IMR-90 (cell line): Measurements from ENCODE around the gene ELFN2. TPM values are rescaled to one million over a fixed set of nuclear protein-coding genes. Genes with fewer than 3 reads are reported as not detected.

Experiments
- ATAC-seq: fragments of 200-7000 bp; cut with Tn5 transposase; 2 replicates; pipeline ENCODE4 v1.9.1; 2020; ENCODE audit warnings: low read depth, mild to moderate bottlenecking, moderate library complexity
- BruUV-seq: library from RNA; stranded (reverse); fragments of 400-500 nt; replicated peaks from 2 replicates; lab custom pipeline; 2021; lab: Mats Ljungman, UMichigan
- CTCF ChIA-PET: fragments of 300-600 bp; formaldehyde crosslinking; extraction: SDS; loops from one replicate; lab custom pipeline; 2021; ENCODE audit warnings: antibody characterized with exemption; lab: Yijun Ruan, JAX
- POLR2A ChIA-PET: fragments of 300-600 bp; sonication (Branson Sonifier 250); formaldehyde crosslinking; loops from one replicate; lab custom pipeline; 2022; ENCODE audit warnings: antibody characterized with exemption; ENCODE audit not compliant: unreplicated experiment; lab: Charles Lee
- DNase-seq: peaks from one replicate; pipeline ENCODE4 v3.0.0; 2013
- H2AFZ ChIP-seq: replicated peaks from 2 replicates; pipeline ENCODE3; 2013; ENCODE audit warnings: low read length, mild to moderate bottlenecking; ENCODE audit not compliant: poor library complexity
- H2AK5ac ChIP-seq: 2 replicates; pipeline ENCODE4 v1.6.1; 2013; ENCODE audit warnings: low read depth, low read length, inconsistent platforms
- H2AK9ac ChIP-seq: replicated peaks from 2 replicates; pipeline ENCODE3; 2013; ENCODE audit warnings: mild to moderate bottlenecking, low read depth, low read length, moderate library complexity; ENCODE audit not compliant: poor library complexity
- H2BK120ac ChIP-seq: 2 replicates; pipeline ENCODE4 v1.6.1; 2013; ENCODE audit warnings: low read depth, low read length, inconsistent platforms
- H2BK15ac ChIP-seq: 3 replicates; pipeline ENCODE4 v1.6.1; 2013; ENCODE audit warnings: low read depth, low read length, inconsistent platforms
- H2BK20ac ChIP-seq: 2 replicates; pipeline ENCODE4 v1.6.1; 2013; ENCODE audit warnings: low read depth, mild to moderate bottlenecking, inconsistent platforms, low read length, moderate library complexity
- H2BK5ac ChIP-seq: 2 replicates; pipeline ENCODE4 v1.6.1; 2013; ENCODE audit warnings: mild to moderate bottlenecking, low read depth, low read length, inconsistent platforms; ENCODE audit not compliant: poor library complexity, severe bottlenecking
- H3K14ac ChIP-seq: replicated peaks from 2 replicates; pipeline ENCODE4 v1.6.1; 2013; ENCODE audit warnings: low read depth, low read length, inconsistent platforms
- H3K18ac ChIP-seq: 2 replicates; pipeline ENCODE4 v1.6.1; 2013; ENCODE audit warnings: low read depth, low read length, control low read depth
- H3K23ac ChIP-seq: 2 replicates; pipeline ENCODE4 v1.6.1; 2013; ENCODE audit warnings: low read depth, low read length, inconsistent platforms
- H3K27ac ChIP-seq: 2 replicates; pipeline ENCODE4 v1.5.1; 2013; ENCODE audit warnings: mild to moderate bottlenecking, control low read depth, low read length; ENCODE audit not compliant: insufficient read depth
- H3K27me3 ChIP-seq: 2 replicates; pipeline ENCODE4 v1.6.1; 2013; ENCODE audit warnings: low read length; ENCODE audit not compliant: control insufficient read depth, insufficient read depth
- H3K36me3 ChIP-seq: 2 replicates; pipeline ENCODE4 v1.6.1; 2013; ENCODE audit warnings: low read length, mixed read lengths; ENCODE audit not compliant: control insufficient read depth, insufficient read depth
- H3K4ac ChIP-seq: 2 replicates; pipeline ENCODE4 v1.6.1; 2013; ENCODE audit warnings: low read depth, low read length, inconsistent platforms
- H3K4me1 ChIP-seq: 2 replicates; pipeline ENCODE4 v1.6.1; 2013; ENCODE audit warnings: low read length, mixed read lengths; ENCODE audit not compliant: control insufficient read depth, insufficient read depth
- H3K4me2 ChIP-seq: 2 replicates; pipeline ENCODE4 v1.6.1; 2013; ENCODE audit warnings: low read depth, mild to moderate bottlenecking, control low read depth, low read length, moderate library complexity
- H3K4me3 ChIP-seq: 2 replicates; pipeline ENCODE4 v1.5.1; 2013; ENCODE audit warnings: low read depth, mild to moderate bottlenecking, control low read depth, low read length, moderate library complexity; ENCODE audit not compliant: insufficient read depth
- H3K56ac ChIP-seq: 2 replicates; pipeline ENCODE4 v1.6.1; 2013; ENCODE audit warnings: low read length, inconsistent platforms; ENCODE audit not compliant: insufficient read depth; ENCODE audit errors: extremely low read depth
- H3K79me1 ChIP-seq, 2 experiments: 2 replicates each; pipeline ENCODE4 v1.6.1; 2013; ENCODE audit warnings: low read length in 2 of 2, inconsistent platforms in 1 of 2, low read depth in 1 of 2
- H3K9ac ChIP-seq: 2 replicates; pipeline ENCODE4 v1.6.1; 2013; ENCODE audit warnings: low read depth, low read length, control low read depth
- H3K9me1 ChIP-seq: 2 replicates; pipeline ENCODE4 v1.6.1; 2013; ENCODE audit warnings: low read length, inconsistent platforms; ENCODE audit not compliant: insufficient read depth
- H3K9me3 ChIP-seq: 2 replicates; pipeline ENCODE4 v1.6.1; 2013; ENCODE audit warnings: low read length; ENCODE audit not compliant: control insufficient read depth, insufficient read depth
- H4K20me1 ChIP-seq: 2 replicates; pipeline ENCODE4 v1.6.1; 2013; ENCODE audit warnings: low read length, inconsistent platforms; ENCODE audit not compliant: insufficient read depth
- H4K5ac ChIP-seq: 2 replicates; pipeline ENCODE4 v1.6.1; 2013; ENCODE audit warnings: mild to moderate bottlenecking, low read depth, low read length, control low read depth
- H4K8ac ChIP-seq, 2 experiments: 2 replicates each; pipeline ENCODE4 v1.6.1; 2013; ENCODE audit warnings: low read depth in 2 of 2, low read length in 2 of 2, control low read depth in 1 of 2, inconsistent platforms in 1 of 2
- H4K91ac ChIP-seq: 2 replicates; pipeline ENCODE4 v1.6.1; 2013; ENCODE audit warnings: low read depth, low read length, inconsistent platforms; ENCODE audit not compliant: insufficient read depth
- BHLHE40 ChIP-seq: fragments of 150-350 bp; IDR thresholded peaks from 2 replicates; pipeline ENCODE4 v1.6.1; 2016; ENCODE audit warnings: mild to moderate bottlenecking, low read depth, low read length
- CEBPB ChIP-seq: IDR thresholded peaks from 2 replicates; pipeline ENCODE4 v1.6.1; 2012; ENCODE audit warnings: low read depth, low read length, improper control_type of control experiment
- CHD1 ChIP-seq: IDR thresholded peaks from 2 replicates; pipeline ENCODE4 v1.6.1; 2012; ENCODE audit warnings: low read depth, low read length, improper control_type of control experiment
- FOS ChIP-seq: fragments of 150-350 bp; IDR thresholded peaks from 2 replicates; pipeline ENCODE4 v1.6.1; 2016; ENCODE audit warnings: low read depth, low read length
- MAFK ChIP-seq: IDR thresholded peaks from 2 replicates; pipeline ENCODE4 v1.6.1; 2012; ENCODE audit warnings: low read depth, low read length, improper control_type of control experiment
- MXI1 ChIP-seq: IDR thresholded peaks from 2 replicates; pipeline ENCODE4 v1.6.1; 2012; ENCODE audit warnings: low read depth, mild to moderate bottlenecking, low read length, moderate library complexity, borderline replicate concordance
- NFE2L2 ChIP-seq: fragments of 150-350 bp; IDR thresholded peaks from 2 replicates; pipeline ENCODE4 v1.6.1; 2016; ENCODE audit warnings: low read depth, mild to moderate bottlenecking, low read length
- RCOR1 ChIP-seq: IDR thresholded peaks from 2 replicates; pipeline ENCODE4 v1.6.1; 2012; ENCODE audit warnings: mild to moderate bottlenecking, low read length, improper control_type of control experiment; ENCODE audit not compliant: insufficient replicate concordance
- SMC3 ChIP-seq: fragments of 150-350 bp; IDR thresholded peaks from 2 replicates; pipeline ENCODE4 v1.6.1; 2016; ENCODE audit warnings: low read depth, mild to moderate bottlenecking, antibody characterized with exemption, low read length, moderate library complexity
- WGBS, 2 experiments: methylation state at CpG; one replicate each; pipeline versions ENCODE4 v1.1.5 to v1.1.7; 2013; ENCODE audit warnings: missing lambda C conversion rate in 2 of 2; ENCODE audit not compliant: insufficient read length in 1 of 2; ENCODE audit errors: extremely low coverage in 2 of 2; 5-methylcytosine and 5-hydroxymethylcytosine counted together
- dilution Hi-C: fragments of 300-500 bp; cut with HindIII; formaldehyde crosslinking; loops from one replicate; pipeline ENCODE4 v1.14.3; 2018; ENCODE audit warnings: low sequenced_read_pairs; ENCODE audit not compliant: unreplicated experiment
- in situ Hi-C: fragments of 300-500 bp; cut with MboI; formaldehyde crosslinking; loops from 3 replicates; pipeline ENCODE4 v1.14.3; 2019; ENCODE audit warnings: low sequenced_read_pairs, inconsistent platforms, mixed read lengths
- intact Hi-C: fragments of 100-400 bp; cut with micrococcal nuclease; formaldehyde crosslinking; loops from 2 replicates; pipeline ENCODE4 v1.10.0; 2022
- polyA plus RNA-seq, 3 experiments: library from polyadenylated mRNA; depleted of rRNA; stranded (reverse); fragments of >200 nt; gene quantifications; 2 replicates each; pipeline ENCODE4 v1.2.3, GENCODE V29; 2012; ENCODE audit warnings: low replicate concordance in 1 of 3
- total RNA-seq: library from RNA; depleted of rRNA; stranded (reverse); fragments of >200 nt; gene quantifications from 2 replicates; pipeline ENCODE4 v1.2.3, GENCODE V29; 2012
- TF ChIP-seq, protein P1 (sequence below): fragments of 150-350 bp; IDR thresholded peaks from 2 replicates; pipeline ENCODE4 v1.6.1; 2016; ENCODE audit warnings: low read depth, mild to moderate bottlenecking, low read length, moderate library complexity, borderline replicate concordance
- TF ChIP-seq, protein P2 (sequence below): fragments of 150-350 bp; IDR thresholded peaks from 2 replicates; pipeline ENCODE4 v1.6.1; 2017; ENCODE audit warnings: mild to moderate bottlenecking, antibody characterized with exemption, low read length, low read depth

Gene ELFN2
- total and polyA plus RNA-seq, 2 of the 4 experiments (the other 2 are of a cell fraction): 0.72 to 5.0 TPM

DNA sequence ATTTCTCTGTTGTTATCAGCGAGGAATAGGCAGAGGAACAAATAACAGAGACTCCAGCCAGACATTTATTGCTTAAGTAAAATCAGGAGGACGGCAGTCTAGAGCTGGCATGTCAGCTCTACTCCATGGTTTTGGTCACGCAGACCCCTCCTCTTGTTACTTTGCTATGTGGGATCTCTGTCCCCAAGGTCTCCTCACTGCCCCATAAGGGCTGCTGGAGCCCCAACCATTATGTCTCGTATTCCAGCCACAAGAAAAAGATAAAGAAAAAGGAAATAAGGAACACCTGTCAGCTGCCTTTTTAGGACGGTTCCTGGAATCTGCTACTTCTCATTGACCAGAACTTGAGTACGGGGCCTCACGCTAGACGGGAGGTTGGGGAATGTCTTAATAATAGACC lies 70.4 kb downstream of the ELFN2 start:
- H2BK120ac ChIP-seq: no peak overlapping the region
- no peak overlapping the region for H3K9ac ChIP-seq
- no peaks in the 10 kb centered on the region for H3K36me3 ChIP-seq
- intact Hi-C loops (no loop called here), dilution Hi-C loops (no loop called here), in situ Hi-C loops (no loop called here)
- H3K4me2 ChIP-seq: no peak overlapping the region
- no peak overlapping the region for H2BK5ac ChIP-seq
- no peaks in the 10 kb centered on the region for H3K9me3 ChIP-seq
- ATAC-seq (no peak), DNase-seq (no peak)
- no peak overlapping the region for H3K18ac ChIP-seq
- H3K4me1 ChIP-seq: no peaks in the 10 kb centered on the region
- H2AK9ac ChIP-seq: no peak overlapping the region
- ChIA-PET CTCF (no interaction called here), POLR2A (no interaction called here)
- no peak for TF ChIP-seq CHD1
- no peak for TF ChIP-seq BHLHE40
- TF ChIP-seq NFE2L2: no peak
- no peak for TF ChIP-seq MXI1
- no peak for TF ChIP-seq FOS
- TF ChIP-seq CEBPB: no peak
- no peak for TF ChIP-seq MAFK
- no peak for TF ChIP-seq SMC3
- TF ChIP-seq RCOR1: no peak
- TF ChIP-seq, protein P1, sequence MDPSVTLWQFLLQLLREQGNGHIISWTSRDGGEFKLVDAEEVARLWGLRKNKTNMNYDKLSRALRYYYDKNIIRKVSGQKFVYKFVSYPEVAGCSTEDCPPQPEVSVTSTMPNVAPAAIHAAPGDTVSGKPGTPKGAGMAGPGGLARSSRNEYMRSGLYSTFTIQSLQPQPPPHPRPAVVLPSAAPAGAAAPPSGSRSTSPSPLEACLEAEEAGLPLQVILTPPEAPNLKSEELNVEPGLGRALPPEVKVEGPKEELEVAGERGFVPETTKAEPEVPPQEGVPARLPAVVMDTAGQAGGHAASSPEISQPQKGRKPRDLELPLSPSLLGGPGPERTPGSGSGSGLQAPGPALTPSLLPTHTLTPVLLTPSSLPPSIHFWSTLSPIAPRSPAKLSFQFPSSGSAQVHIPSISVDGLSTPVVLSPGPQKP: no peak
- TF ChIP-seq, protein P2, sequence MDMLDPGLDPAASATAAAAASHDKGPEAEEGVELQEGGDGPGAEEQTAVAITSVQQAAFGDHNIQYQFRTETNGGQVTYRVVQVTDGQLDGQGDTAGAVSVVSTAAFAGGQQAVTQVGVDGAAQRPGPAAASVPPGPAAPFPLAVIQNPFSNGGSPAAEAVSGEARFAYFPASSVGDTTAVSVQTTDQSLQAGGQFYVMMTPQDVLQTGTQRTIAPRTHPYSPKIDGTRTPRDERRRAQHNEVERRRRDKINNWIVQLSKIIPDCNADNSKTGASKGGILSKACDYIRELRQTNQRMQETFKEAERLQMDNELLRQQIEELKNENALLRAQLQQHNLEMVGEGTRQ: no peak
- H2AFZ ChIP-seq: no peak overlapping the region
- no TSS peak for BruUV-seq
- no peak overlapping the region for H3K23ac ChIP-seq
- no peak overlapping the region for H3K4me3 ChIP-seq
- no peak overlapping the region for H2BK15ac ChIP-seq
- H4K20me1 ChIP-seq: no peaks in the 10 kb centered on the region
- H3K27me3 ChIP-seq: peaks cover 13% of the 10 kb centered on the region
- peaks cover 3% of the 10 kb centered on the region; the same call in 1 of the 2 replicates for H3K9me1 ChIP-seq
- no peak overlapping the region for H3K56ac ChIP-seq
- no peak overlapping the region for H3K27ac ChIP-seq
- H4K8ac ChIP-seq: no peak overlapping the region
- H3K14ac ChIP-seq: no peak overlapping the region
- H4K91ac ChIP-seq: no peak overlapping the region
- H2BK20ac ChIP-seq: no peak overlapping the region
- H3K4ac ChIP-seq: no peak overlapping the region
- H3K79me1 ChIP-seq: no peaks in the 10 kb centered on the region
- 71% methylated on average over 4 of the region's 8 CpGs; no CpG with 5 or more reads in 1 of the 2 experiments for WGBS, 2 experiments
- no peak overlapping the region for H2AK5ac ChIP-seq
- H4K5ac ChIP-seq: no peak overlapping the region
